NB4 (cell line): ENCODE data around the gene BTBD16.

ENCODE experiments used
- DNase-seq: peaks from one replicate; pipeline ENCODE4 v3.0.0; 2010; ENCODE audit warnings: low read depth
- H3K4me3 ChIP-seq: one replicate; pipeline ENCODE4 v1.5.1; 2011; ENCODE audit warnings: mild to moderate bottlenecking, low read depth, low read length, moderate library complexity
- CTCF ChIP-seq: IDR thresholded peaks from one replicate; pipeline ENCODE4 v1.5.1; 2012; ENCODE audit warnings: low read depth, low read length
- MAX ChIP-seq: IDR thresholded peaks from 2 replicates; pipeline ENCODE4 v1.6.1; 2011; ENCODE audit warnings: low read depth, low read length
- MYC ChIP-seq: IDR thresholded peaks from 2 replicates; pipeline ENCODE4 v1.6.1; 2011; ENCODE audit warnings: low read depth, low read length
- POLR2A ChIP-seq: IDR thresholded peaks from 2 replicates; pipeline ENCODE4 v1.6.1; 2011; ENCODE audit warnings: mild to moderate bottlenecking; ENCODE audit not compliant: insufficient read length; ENCODE audit errors: extremely low read depth

The BTBD16 gene

GRCh38 chr10:122227754-122228153 lies 43.3 kb upstream of the BTBD16 start:
- no peak for TF ChIP-seq MYC
- TF ChIP-seq MAX, result no peak
- no peak for TF ChIP-seq POLR2A
- no peak for TF ChIP-seq CTCF
- H3K4me3 ChIP-seq, result no peak overlapping the region
- DNase-seq, result no peak

GRCh38 chr10:122229666-122230065 lies 41.4 kb upstream of the BTBD16 start:
- no peak for DNase-seq
- TF ChIP-seq MAX (no peak), MYC (no peak), CTCF (no peak), POLR2A (no peak)
- no peak overlapping the region for H3K4me3 ChIP-seq

GRCh38 chr10:122230222-122230621 lies 40.9 kb upstream of the BTBD16 start:
- DNase-seq, result no peak
- TF ChIP-seq MYC (no peak), POLR2A (no peak), CTCF (no peak), MAX (no peak)
- no peak overlapping the region for H3K4me3 ChIP-seq

GRCh38 chr10:122232769-122233168 lies 38.3 kb upstream of the BTBD16 start:
- TF ChIP-seq MAX, result no peak
- TF ChIP-seq POLR2A, result no peak
- no peak for TF ChIP-seq MYC
- no peak overlapping the region for H3K4me3 ChIP-seq
- DNase-seq, result no peak

- TF ChIP-seq MYC, result no peak
- no peak for TF ChIP-seq POLR2A
- TF ChIP-seq CTCF, result no peak
- no peak for TF ChIP-seq MAX
- no peak overlapping the region for H3K4me3 ChIP-seq
- no peak for DNase-seq
These were observed 37.2 kb upstream of the BTBD16 start for GRCh38 chr10:122233857-122234348.

GRCh38 chr10:122234416-122234815 lies 36.7 kb upstream of the BTBD16 start:
- TF ChIP-seq MAX (no peak), MYC (no peak), POLR2A (no peak), CTCF (no peak)
- no peak overlapping the region for H3K4me3 ChIP-seq
- DNase-seq, result no peak
